ENCODE data around the gene FLNB.

DNA sequence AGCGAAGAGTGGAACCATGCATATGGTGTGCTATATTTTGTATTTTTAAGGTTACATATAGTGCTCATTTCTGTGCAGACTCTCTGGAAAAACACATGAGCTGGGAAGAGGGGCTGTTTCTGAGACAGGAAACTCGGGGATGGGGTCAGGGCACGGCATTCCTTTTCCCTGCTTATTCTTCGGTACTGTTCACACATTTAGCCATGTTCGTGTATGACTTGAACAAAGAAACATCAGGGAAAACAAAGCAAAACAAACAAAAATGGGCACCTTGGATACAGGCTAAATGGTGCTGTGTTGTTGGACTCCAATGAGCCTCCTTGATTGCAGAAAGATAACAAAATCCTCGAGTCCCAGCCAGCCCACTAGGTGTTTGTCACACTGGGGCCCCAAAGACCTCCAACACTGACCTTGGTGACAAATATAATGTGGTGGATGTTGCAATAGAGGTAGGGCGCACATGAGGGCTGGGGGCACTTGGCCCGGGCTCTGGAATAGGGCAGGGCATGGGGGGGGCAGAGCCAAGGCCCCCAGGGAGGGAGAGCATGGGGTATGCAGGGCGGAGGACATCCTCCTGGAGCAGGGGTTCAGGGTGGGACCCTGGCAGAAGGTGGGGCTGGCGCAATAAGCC, 183.3 kb downstream of the FLNB start:
- TF ChIP-seq SIN3A (IDR thresholded peaks at IDR 0.05; ENCODE audit: borderline replicate concordance, insufficient read depth, low read length) (no peak), TAF1 (IDR thresholded peaks at IDR 0.05; ENCODE audit: borderline replicate concordance, insufficient read depth, low read length) (no peak)

All from PFSK-1 (cell line).